Kidney epithelial cell (primary cell): ENCODE measurements around the gene ZNF385C. TPM values are rescaled to one million over a fixed set of nuclear protein-coding genes. Genes with fewer than 3 reads are reported as not detected.

ENCODE experiments used
- DNase-seq: peaks from one replicate; pipeline ENCODE4 v3.0.0-alpha.2; 2010; ENCODE audit warnings: low read depth
- H3K27me3 ChIP-seq: 2 replicates; pipeline ENCODE4 v1.6.0; 2011; ENCODE audit warnings: low read length; ENCODE audit not compliant: control insufficient read depth, insufficient read depth
- H3K36me3 ChIP-seq: 2 replicates; pipeline ENCODE4 v1.5.1; 2011; ENCODE audit warnings: low read length; ENCODE audit not compliant: control insufficient read depth, insufficient read depth
- H3K4me3 ChIP-seq: 2 replicates; pipeline ENCODE4 v1.5.1; 2011; ENCODE audit warnings: low read depth, mild to moderate bottlenecking, control low read depth, low read length
- CTCF ChIP-seq: IDR thresholded peaks from 2 replicates; pipeline ENCODE4 v1.5.1; 2011; ENCODE audit warnings: mild to moderate bottlenecking, moderate library complexity, low read length, control low read depth, inconsistent platforms; ENCODE audit not compliant: insufficient read depth, poor library complexity, severe bottlenecking
- total RNA-seq: library from RNA; depleted of rRNA; stranded (reverse); fragments of >200 nt; gene quantifications from 2 replicates; pipeline ENCODE4 v1.2.3, GENCODE V29; 2015

The ZNF385C gene
- total RNA-seq, 1 donor from 2014 or later, result 0.04 TPM

- DNase-seq, result no peak
- Histone ChIP-seq H3K27me3 (peaks cover 11% of the 10 kb centered on the region), H3K4me3 (no peak overlapping the region), H3K36me3 (no peaks in the 10 kb centered on the region)
- no peak for TF ChIP-seq CTCF
These were observed 19.8 kb downstream of the ZNF385C start for GRCh38 chr17:42078396-42079043.

DNA sequence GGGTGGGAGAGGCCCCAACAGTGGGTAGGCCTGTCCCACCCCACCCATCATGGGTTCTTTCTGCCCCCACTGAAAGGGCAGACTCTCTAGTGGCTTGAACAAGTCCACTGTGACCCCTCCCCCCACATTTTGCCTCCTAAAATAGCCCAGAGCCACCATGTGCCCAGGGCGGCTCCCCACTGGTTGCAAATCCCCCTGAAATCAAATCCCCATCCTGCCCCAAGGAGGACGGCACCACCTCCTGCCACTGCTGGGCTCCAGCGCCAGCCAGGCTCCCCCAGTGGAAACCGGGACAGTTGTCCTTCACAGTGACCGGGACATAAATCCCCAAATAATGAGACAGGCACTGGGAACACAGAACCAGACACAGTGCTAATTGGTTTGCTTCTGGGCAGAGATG lies 20.5 kb downstream of the ZNF385C start:
- Histone ChIP-seq H3K36me3 (no peaks in the 10 kb centered on the region), H3K27me3 (peaks cover 17% of the 10 kb centered on the region), H3K4me3 (no peak overlapping the region)
- no peak for DNase-seq
- TF ChIP-seq CTCF, result no peak

DNA sequence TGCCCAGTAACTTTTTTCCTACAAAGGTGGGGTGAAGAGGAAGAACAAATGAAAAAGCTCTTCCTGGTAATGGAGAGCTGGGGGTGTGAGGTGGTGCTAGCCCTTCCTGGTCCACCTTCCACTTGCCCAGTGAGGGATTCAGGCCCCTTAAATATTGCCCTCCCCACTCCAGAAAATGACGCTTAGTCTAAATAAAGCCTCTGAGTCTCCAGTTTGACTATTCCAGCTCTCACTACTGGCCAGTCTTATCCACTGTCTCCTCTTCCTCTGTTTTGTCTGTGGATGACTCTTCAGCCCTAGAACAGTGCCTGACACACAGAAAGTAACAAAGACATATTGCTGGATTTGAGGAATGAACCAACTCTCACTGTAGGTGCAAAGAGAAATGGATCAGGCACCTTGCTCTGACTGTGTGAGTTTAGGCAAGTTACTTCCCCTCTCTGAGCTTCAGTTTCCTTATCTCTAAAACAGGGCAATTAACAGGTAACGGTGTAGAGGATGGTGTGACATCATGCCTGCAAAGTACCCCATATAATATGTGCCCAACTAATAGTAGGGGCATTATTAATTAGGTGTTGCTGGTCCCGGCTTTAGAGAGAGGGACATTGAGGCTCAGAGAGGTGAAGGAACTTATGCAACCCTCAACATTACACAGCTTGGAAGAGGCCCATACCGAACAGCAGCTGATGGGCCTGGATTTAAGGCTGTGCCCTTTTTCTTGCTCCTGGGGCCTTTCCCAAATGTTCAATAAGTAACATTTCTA lies 21.3 kb downstream of the ZNF385C start:
- no peak overlapping the region for H3K4me3 ChIP-seq
- DNase-seq, result no peak
- H3K27me3 ChIP-seq, result peaks cover 23% of the 10 kb centered on the region
- H3K36me3 ChIP-seq, result no peaks in the 10 kb centered on the region
- no peak for TF ChIP-seq CTCF

GRCh38 chr17:42075789-42076188 lies 22.5 kb downstream of the ZNF385C start:
- Histone ChIP-seq H3K36me3 (no peaks in the 10 kb centered on the region), H3K4me3 (no peak overlapping the region), H3K27me3 (peaks cover 35% of the 10 kb centered on the region)
- no peak for TF ChIP-seq CTCF
- DNase-seq, result no peak

- H3K27me3 ChIP-seq, result peaks cover 43% of the 10 kb centered on the region
- DNase-seq, result no peak
- no peaks in the 10 kb centered on the region for H3K36me3 ChIP-seq
- no peak for TF ChIP-seq CTCF
- peak overlapping the region; percentile 17 for H3K4me3 ChIP-seq
These were observed 25.7 kb downstream of the ZNF385C start for GRCh38 chr17:42072323-42073187.
